ENCODE measurements around the gene CRYGD.

GRCh38 chr2:208096080-208096479, 28.2 kb downstream of the CRYGD start:
- no peak for TF ChIP-seq CTCF (IDR thresholded peaks at IDR 0.05; ENCODE audit: insufficient read depth, low read depth, low read length)
- no peak for TF ChIP-seq EZH2 (IDR thresholded peaks at IDR 0.05; ENCODE audit: insufficient read depth, low read length)

Measured in astrocyte (in vitro differentiated cells and primary cell).